Vagina (tissue), 2 donors: ENCODE measurements around the gene ARHGEF39.

Experiments
- CTCF ChIP-seq, 3 experiments: fragments of 450-650 bp in 2 of 3; fragments of 200-600 bp in 1 of 3; sonication (generic) in 1 of 3; IDR thresholded peaks; one replicate each; pipeline ENCODE4 v1.5.1; 2017 to 2019; ENCODE audit warnings: antibody characterized with exemption in 3 of 3, mild to moderate bottlenecking in 2 of 3, moderate library complexity in 2 of 3
- POLR2A ChIP-seq, 2 donors: fragments of 450-650 bp; IDR thresholded peaks; one replicate each; pipeline ENCODE4 v1.6.1; 2017; ENCODE audit warnings: antibody characterized with exemption in 2 of 2, mild to moderate bottlenecking in 2 of 2, moderate library complexity in 2 of 2

GRCh38 chr9:35691334-35691650 lies 26.3 kb upstream of the ARHGEF39 start:
- no peak for TF ChIP-seq CTCF (IDR thresholded peaks at IDR 0.05)
- TF ChIP-seq POLR2A (IDR thresholded peaks at IDR 0.05): no peak
